NAMALWA (cell line): Measurements from ENCODE around the gene BTC.
"Not testable (repeated sequence)": the region's sequence is repeated elsewhere in the genome, so short reads cannot be mapped to it uniquely, and the experiment has no call there.

ENCODE experiments used
- DNase-seq: peaks from one replicate; pipeline ENCODE4 v3.0.0-alpha.2; 2015; ENCODE audit warnings: low spot score

Gene BTC, protein sequence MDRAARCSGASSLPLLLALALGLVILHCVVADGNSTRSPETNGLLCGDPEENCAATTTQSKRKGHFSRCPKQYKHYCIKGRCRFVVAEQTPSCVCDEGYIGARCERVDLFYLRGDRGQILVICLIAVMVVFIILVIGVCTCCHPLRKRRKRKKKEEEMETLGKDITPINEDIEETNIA

DNA sequence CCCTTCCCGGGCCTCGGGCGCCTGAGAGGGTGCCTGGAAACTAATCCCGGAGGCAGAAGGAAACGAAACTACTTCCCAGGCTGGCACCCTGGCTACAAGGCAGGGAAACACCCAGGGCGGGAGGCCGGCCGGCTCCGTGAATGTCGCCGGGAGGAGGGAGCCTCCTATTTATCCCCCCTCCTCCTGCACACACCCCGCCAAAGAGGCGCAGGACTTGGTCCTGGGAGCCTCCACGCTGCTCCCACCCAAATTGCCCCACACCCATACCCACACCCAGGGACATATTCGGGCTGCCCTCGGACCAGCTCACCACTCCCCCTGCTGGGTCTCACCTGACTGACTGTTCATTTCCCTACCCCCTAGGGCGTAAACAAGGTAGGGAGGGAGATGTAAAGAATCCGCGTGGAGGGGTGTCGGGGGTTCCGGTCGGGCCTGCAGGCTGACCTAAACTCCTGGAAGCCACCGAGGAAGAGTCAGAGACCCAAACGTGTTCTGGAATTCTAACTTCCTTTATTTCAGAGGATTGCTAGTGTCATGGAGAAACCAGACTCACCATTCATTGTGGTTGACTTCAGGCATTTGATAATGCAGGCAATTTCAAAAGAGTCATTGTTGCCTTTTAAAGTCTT is at the start of gene BTC:
TSS of gene BTC (minus strand) at position 142 of the 629 bp plus-strand sequence. CDS start 198 bp downstream, outside the sequence.
- DNase-seq, result no peak

DNA sequence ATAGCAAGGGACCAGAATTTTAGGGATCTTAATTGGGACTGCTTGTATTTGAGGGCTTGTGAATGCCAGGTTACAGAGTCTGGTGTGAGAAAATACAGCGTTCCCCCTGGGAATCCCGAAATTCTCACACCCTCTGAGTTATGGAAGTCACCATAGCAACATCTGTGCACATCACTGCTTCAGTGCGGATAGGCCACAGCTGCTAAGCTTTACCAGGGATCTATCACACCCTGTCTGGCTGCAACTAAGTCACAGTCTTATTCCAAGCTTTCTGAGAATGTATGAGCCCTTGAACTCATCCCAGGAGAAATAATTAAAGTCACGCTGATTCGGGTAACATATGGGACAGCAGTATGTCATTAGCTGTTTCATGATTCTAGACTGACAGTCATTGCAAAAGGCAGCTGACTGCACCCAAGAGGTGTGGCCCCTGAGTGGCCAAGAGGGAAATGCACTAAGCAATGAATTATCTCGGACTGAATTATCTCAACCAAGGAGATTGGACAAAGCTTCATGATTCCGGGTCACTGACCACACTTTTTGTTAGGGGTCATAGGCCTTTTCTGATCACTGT is 46.7 kb upstream of the BTC start:
- DNase-seq, result no peak

DNA sequence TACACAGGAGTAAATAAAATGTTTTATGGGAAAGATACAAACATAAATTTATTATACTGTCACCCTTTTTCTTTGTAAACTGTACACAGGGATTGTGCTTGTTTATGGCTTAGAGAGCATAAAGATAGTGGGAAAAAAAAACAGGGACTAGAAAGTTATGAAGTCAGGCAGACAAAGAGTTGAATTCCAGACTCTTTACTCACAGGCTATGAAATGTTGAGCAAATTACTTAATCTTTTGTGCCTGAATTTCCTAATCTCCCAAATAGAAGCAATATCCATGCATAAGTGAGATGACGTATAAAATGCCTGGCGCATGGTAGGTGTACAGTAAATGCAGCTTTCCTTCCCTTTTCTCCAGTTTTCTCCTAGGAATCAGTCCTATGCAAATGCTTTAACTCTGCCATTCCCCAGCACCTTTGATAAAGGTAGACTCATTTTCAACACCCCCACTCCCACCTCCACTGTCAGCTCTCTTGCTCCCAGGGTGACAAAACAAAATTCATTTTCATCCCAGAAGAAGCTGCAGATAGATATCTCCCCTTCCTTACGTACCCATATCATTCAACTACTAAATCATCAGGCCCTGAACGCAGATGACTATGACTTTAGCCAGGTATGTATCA is 44.5 kb upstream of the BTC start:
- no peak for DNase-seq

DNA sequence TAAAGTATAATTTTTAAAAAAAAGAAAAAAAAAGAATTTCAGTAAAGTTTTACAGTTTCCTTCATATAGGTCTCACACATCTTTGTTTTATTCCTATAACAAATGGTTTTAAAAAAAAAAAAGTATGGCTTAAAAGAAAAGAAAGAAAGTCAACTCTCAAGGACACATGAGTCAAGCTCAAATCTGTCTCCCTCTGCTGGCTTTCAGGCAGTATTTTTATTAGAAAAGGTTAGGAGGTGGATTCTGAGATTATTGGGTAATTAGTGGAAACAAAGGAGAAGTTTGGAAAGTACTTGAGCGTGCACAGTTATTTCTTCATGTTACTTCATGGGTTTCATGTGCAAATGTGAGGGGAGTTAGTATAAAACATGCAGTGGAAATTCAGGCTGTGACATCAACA is 36.6 kb upstream of the BTC start:
- peak; percentile 21 for DNase-seq

DNA sequence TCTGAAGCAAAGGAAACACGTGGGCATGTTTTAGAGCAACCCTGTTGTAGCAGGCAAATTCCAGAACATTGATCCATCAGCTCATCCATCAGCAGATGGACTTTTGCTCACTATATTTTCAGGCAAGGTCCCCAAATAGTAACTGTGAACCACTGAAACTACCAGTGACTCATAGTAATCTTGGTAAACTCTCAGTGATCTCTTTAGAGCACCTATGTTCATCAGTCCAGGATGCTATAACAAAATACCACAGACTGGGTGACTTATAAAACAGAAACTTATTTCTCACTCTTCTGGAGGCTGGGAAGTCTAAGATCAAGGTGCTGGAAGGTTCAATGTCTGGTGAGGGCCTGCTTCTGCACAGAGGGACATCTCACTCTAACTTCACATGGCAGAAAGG is 28.9 kb upstream of the BTC start:
- DNase-seq, result no peak

DNA sequence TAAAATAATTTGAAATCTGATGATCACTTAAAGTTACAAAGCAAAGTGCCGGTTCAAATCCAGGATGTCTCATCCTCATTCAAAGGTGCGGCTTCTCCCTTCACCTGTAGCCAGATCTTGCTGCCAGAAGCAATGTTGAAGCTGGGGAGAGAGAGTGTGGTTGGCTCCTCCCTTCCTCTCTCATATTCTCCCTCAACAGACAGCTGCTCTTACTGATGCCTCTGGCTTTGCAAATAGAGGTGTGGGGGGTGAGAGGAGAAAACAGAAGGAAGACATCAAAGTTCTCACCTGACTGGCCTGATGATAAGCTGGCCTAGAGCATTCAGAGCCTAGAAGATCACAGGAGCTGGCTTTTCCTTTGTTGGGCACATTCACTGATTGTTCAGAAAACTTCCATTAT is 28.3 kb upstream of the BTC start:
- no peak for DNase-seq

DNA sequence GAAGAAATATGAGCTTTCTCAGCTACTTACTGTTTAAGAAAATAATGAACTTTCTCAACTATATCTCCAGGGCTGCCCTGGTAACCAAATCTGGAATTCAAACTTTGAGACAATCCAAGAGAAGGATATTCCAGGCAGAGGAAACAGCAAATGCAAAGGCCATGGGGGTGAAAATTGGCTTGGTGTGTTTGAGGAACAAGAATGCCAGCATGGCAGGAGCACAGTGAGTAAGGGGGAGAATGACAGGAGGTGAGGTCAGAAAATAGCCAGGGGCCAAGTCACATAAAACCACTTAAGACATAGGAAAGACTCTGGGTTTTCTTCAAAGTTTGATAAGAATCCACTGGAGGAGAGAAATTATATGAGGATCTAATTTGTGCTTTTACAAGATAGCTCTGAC is 27.2 kb upstream of the BTC start:
- DNase-seq, result no peak

DNA sequence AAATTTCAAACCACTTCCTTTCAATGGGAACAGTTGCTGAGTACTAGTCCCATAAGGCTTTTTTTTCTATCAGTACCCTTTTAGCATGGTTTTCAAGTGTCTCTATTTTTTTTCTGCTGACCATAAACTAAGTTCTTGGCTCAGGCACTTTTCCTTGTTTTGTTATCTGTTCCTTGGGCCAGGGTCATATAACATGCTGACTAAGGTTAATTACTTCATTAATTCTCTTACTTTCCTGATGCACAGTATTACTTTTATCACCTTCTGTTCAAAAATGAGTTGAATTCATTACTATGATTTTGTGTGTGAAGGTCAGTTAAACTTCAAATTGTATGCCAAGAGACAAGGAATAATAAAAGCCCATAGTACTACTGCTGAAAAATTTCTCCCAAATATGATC is 19.7 kb upstream of the BTC start:
- no peak for DNase-seq

DNA sequence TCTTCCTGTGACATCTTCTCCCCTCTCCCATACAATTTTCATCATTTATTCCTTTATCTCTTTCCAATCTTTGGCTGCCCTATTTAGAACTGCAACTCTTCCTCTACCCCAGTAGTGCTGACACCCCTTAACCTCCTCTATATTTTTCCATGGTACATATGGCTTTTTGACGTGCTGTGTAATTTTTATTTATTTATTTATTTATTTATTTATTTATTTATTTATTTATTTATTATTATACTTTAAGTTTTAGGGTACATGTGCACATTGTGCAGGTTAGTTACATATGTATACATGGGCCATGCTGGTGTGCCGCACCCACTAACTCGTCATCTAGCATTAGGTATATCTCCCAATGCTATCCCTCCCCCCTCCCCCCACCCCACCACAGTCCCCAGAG is 17.7 kb upstream of the BTC start:
- not testable (repeated sequence) for DNase-seq

DNA sequence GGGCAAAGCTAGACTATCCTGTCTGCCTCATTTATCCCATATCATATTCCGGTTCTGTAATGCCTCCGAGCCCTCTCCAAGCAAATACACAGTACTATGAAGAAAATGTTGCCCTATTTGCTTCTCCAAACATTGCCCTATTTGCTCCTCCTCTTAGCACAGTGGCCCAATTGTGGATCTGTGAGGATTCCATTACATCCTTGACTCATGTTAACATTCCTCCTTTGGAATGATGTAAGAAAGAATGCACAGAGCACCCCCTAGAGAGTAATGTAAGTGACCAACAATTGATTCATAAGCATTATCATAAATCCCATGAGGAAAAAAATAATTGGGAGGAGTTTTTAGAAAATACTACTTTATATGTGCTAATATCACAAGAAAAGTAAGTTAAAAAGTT is 11.3 kb upstream of the BTC start:
- DNase-seq, result no peak

DNA sequence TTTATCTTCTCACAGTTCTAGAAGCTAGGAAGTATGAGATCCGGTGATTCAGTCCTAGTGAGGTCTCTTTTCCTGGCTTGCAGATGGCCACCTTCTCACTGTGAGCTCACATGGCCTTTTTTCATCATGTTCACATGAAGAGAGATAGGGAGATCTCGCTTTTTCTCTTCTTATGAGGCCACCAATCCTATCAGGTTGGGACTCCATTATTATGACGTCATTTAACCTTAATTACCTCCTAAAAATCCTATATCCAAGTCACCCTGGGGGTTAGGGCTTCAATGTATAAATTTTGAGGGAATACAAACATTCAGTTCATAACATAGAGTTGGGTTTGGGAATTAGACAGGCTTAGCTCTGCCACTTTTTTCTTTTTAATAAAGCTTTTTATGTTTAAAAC is 6.0 kb upstream of the BTC start:
- DNase-seq, result no peak

DNA sequence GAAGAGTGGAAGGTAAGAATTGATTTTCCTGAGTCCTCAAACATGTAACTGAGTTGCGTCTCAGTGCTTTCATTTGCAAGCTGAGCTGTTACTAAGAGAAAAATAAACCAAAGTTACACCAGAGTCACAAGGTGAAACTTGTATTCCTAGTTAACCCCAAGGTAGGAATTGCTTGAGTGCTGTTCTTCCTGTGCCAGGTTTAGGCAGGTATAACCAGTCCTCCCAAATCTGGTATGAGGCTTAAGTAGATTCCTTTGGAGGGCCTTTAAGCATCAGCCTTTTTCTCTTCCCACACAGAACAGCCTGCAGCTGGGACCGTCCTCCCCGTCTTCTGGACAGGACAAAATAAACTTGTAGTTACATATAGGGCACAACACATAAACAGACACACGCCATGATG is 2.3 kb upstream of the BTC start:
- DNase-seq, result no peak

DNA sequence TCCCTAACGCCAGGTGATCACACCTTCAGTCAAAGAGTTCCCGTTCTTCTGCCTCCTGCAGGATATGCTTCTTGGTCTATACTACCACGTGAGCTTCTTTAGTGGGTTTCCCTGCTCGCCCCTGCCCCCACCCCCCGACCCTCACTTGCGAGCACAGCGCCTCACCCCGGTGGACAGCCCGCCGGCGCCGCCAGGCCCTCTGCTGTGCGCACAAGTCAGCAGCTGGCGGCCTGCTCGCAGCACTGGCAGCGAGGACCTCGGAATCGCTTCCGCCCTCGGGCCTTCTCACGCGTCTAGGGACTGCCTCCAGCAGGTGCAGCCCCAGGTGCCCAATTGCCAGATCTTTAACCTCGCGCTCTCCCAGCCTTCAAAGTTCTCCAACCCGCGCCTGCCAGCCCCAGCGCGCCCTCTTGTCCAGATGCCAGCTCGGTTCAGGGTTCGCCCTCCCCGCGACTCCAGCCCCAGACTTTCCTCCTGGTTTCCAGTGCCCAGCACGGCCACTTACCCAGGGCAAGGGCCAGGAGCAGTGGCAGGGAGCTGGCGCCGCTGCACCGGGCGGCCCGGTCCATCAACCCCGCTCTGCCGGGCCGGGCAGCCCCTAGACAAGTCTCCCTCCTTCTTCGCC is 454 bp downstream of the BTC start:
- no peak for DNase-seq

DNA sequence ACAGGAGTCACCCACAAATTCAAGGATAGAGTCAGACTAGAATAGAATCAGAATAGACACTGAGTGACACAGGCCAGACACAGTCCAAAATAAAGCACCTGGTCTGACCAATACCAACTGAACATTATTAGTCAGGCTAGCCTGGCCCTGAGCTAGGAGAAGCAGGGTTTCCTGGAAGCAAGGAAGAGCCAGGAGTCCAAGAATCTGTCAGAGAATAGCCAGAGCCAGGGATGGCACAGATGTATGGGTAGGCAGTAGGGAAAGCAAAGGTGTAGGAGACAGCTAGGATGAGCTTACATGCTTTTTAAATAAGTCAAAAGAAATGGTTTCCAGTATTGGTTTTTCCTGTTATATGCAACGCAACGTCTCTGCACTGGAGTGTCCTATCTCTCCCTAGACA is 3.7 kb downstream of the BTC start:
- no peak for DNase-seq

DNA sequence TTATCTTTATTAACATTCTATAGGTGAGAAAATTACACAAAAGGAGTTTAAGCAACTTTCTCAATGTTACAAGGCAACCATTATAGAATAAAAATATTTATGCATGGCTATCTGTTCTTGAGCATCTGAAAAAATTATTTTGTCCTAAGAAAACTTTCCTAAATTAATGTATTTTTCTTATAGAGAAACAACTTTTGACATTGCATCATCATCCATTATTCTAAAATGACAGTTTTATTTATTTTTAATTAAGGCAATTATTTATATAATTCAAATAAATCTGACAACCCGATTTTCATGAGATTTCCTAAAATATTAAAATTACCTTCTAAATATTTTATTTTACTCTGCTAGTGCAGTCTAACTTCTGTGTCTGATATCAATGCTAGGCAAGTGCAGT is 4.8 kb downstream of the BTC start:
- DNase-seq, result no peak

DNA sequence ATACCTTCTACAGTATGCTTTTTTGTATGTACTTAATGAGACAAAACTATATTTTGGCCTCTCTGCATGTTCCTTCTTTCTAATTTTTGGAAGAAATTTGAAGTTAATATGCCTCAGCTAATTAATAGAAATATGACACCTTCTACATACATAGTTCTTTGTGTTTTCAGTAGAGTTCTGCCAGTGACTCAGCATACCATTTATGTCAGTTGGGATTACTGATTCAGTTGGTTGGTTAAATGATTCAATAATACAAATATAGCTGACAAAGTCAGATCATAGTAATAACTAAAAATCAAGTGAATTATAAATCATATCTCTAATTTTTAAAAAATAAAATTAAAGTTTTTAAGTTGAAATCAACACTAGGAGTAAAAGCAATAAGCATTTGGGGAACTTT is 16.8 kb downstream of the BTC start:
- DNase-seq, result no peak

DNA sequence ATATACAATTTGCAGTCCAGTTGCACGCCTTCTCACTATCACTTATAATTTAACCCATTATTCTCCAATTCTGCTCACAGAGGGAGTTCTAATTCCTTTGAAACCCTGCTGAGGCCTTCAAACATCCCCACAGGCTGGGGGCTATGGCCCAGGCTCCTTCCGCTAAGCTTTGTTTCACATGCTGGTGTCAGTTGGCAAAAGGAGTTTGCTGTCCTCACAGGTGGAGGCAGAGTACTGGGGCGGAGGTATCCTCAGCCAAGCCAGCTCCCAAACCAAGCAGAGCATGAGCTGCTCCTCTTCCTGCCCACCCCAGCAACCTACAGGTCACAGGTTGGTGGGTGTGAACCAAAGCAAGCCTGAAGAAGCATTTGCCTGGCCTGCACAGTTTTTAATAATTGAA is 21.5 kb downstream of the BTC start:
- no peak for DNase-seq

DNA sequence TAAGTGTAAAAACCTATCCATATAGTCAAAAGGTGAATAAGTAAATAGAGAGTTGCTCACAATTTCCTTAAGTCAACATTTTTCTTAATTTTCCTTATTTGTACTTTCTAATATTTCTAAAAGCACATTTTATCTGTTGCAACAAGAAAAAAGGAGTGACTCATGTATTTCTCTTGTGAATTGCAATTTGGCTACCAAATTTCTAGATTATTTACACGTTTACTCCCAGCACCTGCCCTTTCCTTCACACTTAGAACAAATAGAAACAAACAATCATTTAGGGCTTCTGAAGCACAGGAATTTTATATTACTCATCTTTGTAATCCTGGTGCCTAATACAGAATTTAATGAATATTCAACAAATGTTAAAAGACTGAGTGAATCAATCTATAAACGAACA is 22.2 kb downstream of the BTC start:
- DNase-seq, result no peak

DNA sequence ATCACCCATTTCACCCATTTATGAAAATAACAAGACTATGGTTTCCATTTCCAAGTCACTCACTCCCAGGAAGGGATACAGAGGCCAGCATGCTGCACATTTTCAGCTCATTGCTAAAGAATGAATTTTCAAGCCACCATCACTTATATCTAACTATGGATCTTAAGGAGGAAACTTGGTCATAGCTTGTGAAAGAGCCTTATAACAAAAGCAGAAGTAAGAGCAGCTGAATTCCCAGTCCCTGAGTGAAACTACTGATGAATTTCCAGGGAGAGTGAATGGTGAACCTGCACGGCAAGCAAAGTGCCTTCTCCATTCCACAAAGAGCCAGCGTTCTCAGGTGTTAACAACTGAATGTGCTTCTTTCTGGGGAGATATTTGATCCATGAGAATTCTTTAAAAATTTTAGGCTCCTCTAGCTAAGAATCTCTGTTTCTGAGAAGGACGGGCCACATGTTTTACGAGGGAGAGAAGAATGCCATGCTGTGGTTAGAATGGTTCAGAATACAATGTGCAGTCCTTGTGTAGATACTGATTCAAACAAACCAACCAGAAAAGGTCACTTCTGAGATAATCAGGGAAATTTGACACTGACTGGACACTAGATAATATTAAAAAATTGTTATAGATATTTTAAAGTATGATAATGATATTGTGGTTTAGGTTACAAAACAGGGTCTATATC is 24.0 kb downstream of the BTC start:
- DNase-seq, result no peak

DNA sequence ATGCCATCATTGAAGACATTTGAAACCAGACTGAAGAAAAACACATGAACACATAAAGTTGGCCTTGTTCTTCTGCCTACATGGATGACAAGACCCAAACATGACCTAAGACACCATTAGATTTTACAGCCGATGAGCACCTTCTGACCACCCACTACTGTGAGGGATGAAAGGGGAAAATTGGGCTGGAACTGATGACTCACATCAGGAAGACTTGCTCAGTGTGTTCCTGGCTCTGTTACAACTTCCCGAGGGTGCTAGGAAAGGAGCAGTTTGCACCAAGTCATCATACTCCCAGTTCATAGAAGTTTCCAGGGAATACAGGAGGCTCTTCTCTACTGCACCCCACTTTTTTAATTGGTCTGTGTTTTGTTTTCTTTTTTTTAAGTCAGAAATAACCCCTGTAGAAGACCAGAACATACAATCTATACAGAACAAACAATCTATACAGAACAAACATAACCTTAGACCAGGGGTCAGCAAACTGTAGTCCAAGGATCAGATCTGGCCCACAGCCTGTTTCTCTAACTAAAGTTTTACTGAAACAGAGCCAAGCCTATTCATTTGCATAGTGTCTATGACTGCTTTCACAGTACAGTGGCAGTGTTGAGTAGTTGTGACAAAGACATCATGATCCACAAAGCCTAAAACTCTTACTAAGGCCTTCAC is 25.3 kb downstream of the BTC start:
- DNase-seq, result peak; percentile 7

DNA sequence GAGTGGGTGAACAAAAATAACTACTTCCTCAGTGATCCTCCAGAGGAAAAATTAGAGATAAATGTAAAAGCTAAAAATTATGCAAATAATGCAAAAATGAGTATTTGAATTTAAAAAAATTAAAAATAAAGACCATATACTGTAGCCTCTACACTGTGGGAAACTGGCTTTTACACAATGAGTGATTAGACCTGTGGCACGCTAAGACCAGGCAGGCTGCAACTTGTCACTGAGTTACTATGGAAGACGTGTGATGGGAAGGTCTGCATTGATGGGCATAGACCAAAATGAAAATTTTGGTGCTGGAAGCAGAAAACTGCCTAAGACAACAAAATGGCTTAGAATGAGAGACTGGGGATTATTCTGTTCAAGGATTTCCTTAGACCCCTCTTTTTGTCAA is 30.2 kb downstream of the BTC start:
- DNase-seq, result no peak

DNA sequence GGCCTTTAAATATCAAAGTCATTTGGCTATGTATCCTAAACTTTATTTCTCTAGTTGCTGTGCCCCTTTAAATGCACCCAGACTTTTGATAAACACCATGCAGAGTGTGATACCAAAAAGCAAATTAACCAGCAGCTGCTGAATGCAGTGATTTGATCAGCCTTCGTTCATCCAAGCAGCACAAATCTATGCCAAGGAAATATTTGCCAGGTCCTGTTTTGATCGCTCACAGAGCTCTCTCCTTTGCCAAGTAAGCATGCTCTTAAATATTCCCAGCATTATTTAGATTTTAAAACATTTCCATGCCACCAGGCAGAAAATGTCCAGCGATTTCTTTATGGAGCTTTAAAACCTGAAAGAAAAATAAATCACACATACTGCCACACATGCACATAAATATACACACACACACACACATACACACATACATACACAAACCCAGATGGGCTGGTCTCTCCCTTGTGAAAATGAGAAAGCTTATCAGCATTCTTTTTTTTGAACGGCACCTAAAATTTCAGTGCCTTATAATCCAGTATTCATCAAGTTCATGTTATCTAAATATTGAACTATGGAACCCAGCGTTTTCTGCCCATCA is 35.7 kb downstream of the BTC start:
- no peak for DNase-seq
